ENCODE data around the gene CGA. TPM values are rescaled to one million over a fixed set of nuclear protein-coding genes. Genes with fewer than 3 reads are reported as not detected.

The CGA gene
- total RNA-seq, 1 donor from 2014 or later = not detected

- DNase-seq (ENCODE audit: low spot score) = no peak
Measured at GRCh38 chr6:87089135-87089534, 5.8 kb downstream of the CGA start.

- no peak for DNase-seq (ENCODE audit: low spot score)
Measured at GRCh38 chr6:87088076-87088475, 6.8 kb downstream of the CGA start.

- no peak for DNase-seq (ENCODE audit: low spot score)
Measured at GRCh38 chr6:87082160-87082721, 12.7 kb downstream of the CGA start.

- peak; percentile 69 for DNase-seq (ENCODE audit: low spot score)
Measured at GRCh38 chr6:87078983-87079616, 15.8 kb downstream of the CGA start.

DNA sequence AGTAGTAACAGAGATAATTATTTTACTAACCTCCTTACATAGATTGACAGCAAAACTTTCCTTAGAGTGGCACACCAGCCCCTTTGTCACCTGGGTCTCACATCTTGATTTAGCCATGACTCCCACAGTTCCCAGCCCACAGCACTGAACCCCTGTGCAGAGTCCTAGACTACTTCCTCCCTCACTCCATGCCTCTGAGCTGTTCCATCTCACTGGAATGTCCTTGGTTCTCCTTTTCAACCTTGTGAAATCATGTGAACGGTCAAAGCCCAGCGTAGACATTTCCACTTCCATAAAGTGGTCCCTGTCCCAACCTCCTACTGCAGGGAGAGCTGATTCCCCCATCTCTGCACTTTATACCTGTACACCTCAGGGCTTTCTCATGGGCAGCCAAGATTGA lies 19.7 kb downstream of the CGA start:
- no peak for DNase-seq (ENCODE audit: low spot score)

DNA sequence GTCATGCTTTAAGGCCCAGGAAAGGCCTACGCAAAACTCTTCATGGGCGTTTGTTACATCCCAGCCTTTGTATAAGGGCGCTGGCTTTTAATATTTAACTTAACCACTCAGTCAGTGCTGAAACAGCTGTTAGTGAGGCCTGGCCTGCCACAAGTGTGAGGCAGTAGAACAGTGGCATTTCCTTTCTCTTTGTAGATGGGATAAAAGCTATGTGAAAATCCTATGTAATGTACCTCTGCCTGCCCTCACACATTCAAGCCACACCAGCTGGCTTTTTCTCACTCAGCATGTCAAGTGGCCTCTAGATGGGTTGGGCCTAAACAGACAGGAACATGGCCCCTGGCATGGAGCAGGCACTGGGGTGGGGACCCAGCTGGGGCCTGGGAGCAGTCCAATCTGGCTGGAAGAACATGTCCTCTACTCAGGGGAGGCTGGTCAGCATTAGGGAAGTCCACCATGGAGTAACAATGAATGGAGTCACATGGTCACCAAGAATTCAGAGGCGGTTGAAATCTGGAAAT lies 20.7 kb downstream of the CGA start:
- DNase-seq (ENCODE audit: low spot score) = no peak

DNA sequence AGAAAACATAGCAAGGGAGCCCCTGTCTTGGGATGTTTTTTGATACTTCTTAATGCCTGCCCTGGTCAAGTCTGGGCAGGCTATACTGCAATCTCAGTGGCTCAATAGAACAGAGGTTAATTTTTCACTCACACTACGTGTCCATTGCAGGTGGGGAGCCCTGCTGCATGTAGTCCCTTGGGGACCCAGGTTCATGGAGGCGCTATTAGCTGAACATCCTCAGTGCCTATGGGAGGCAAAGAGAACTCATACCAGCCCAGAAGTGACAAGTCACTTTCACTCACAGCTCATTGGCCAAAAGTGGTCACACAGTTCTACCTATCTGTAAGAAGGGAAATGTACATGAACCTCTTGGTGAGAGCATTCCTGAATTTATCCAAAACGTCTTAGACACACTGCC lies 23.2 kb downstream of the CGA start:
- no peak for DNase-seq (ENCODE audit: low spot score)

- DNase-seq (ENCODE audit: low spot score) = no peak
Measured at GRCh38 chr6:87070741-87071140, 24.2 kb downstream of the CGA start.

GRCh38 chr6:87068795-87069194 lies 26.1 kb downstream of the CGA start:
- DNase-seq (ENCODE audit: low spot score) = no peak

DNA sequence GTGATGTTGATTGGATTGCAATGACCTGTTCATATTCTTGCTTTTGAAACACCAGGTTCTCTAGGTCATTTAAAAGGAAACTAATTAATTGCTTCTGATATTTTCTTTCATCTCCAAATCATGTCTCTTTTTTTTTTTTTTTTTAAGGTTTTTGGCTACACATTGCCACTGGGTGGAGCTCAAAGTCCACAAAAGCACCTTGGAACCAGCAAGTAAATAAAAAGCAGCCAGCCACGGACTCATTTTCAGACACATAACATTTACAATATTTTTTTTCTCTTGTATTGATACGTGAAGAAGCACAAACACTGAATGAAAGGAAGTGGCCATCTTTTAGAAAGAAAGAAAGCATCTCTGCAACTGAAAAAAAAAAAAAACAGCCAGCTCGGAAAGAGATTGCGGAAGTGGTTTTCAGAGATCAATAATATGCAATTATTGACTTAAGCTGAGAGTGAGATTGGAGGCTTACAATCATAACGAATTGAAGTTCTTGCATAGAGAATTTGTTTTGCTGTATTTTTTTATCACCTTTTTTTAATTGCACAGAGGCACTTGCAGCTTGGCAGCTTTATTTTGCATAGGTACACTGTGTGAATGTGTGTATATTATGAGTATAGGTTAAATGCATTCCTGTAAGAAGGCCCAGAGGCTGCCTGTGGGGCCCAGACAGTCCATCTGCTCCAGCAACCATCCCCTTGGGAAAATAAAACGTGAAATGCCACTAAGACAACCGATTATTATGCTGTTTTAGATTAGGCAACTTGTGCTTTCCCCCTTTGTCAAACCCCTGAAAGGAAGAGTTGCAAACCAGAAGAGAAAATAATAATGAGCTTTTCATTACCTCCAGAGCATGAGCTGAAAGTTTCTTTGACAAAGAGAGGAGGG lies 28.2 kb downstream of the CGA start:
- peak; percentile 33 for DNase-seq (ENCODE audit: low spot score)

DNA sequence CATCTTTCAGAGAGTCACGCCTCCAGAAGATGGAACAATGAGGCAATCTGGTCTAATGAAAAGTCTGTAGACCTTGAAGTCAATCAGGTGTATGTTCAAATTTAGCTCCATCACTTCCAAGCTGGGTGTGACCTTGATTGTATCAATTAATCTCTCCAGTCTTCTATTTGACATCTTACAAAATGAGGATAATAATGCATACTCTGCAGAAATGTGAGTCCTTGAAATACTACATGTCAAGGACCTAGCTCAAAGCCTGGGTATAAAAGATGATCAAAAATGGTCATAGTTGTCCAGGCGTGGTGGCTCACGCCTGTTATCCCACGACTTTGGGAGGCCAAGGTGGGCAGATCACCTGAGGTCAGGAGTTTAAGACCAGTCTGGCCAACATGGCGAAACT lies 29.8 kb downstream of the CGA start:
- no peak for DNase-seq (ENCODE audit: low spot score)

GRCh38 chr6:87059943-87060342 lies 35.0 kb downstream of the CGA start:
- DNase-seq (ENCODE audit: low spot score) = no peak

GRCh38 chr6:87054143-87054833 lies 40.6 kb downstream of the CGA start:
- no peak for DNase-seq (ENCODE audit: low spot score)

DNA sequence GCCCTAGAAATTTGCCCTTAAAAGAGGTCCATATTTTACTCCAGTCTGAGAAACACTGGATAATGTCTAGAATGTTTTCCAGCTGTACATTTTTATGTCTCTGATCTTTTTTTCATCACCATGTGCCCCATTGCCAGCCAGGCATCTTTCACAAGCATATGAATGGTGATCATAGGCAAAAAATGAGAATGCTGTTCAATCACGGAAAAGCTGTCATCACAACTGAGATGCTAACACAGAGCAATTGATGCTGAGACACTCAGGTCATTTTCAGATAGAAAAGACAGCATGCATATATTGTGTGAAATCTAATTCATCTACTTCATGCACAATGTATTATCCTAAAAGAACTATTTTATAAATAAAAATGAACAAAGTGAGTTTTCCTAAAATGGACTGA lies 41.6 kb downstream of the CGA start:
- DNase-seq (ENCODE audit: low spot score) = no peak

- no peak for DNase-seq (ENCODE audit: low spot score)
Measured at GRCh38 chr6:87049779-87050178, 45.1 kb downstream of the CGA start.

GRCh38 chr6:87045521-87046075 lies 49.3 kb downstream of the CGA start:
- DNase-seq (ENCODE audit: low spot score) = no peak

GRCh38 chr6:87040729-87041128 lies 54.2 kb downstream of the CGA start:
- no peak for DNase-seq (ENCODE audit: low spot score)

Other genes starting within 250 kb of the CGA start
- gene HTR1E, start 157.6 kb downstream of the CGA start, total RNA-seq = 0.17 TPM
- 52.3 TPM for gene ZNF292, start 60.5 kb upstream of the CGA start, total RNA-seq
- 11.6 TPM for gene SMIM8, start 227.5 kb upstream of the CGA start, total RNA-seq
- gene GJB7, start 234.2 kb upstream of the CGA start, total RNA-seq = not detected
- gene C6orf163, start 249.7 kb upstream of the CGA start, total RNA-seq = 2.6 TPM

Data from mucosa of gallbladder (tissue), 1 donor.